ENCODE results near the gene RGL1. TPM values are rescaled to one million over a fixed set of nuclear protein-coding genes. Genes with fewer than 3 reads are reported as not detected.

RGL1 gene
- total and polyA plus RNA-seq, 2 experiments from 2014 or later = 17.9 to 30.7 TPM

GRCh38 chr1:183817576-183818288 lies 12.8 kb downstream of the RGL1 start:
- Histone ChIP-seq H3K9me2 (replicated peaks; ENCODE audit: insufficient read depth) (no peaks in the 10 kb centered on the region), H3K9me3 (ENCODE audit: low read depth) (no peaks in the 10 kb centered on the region), H3K27me3 (no peaks in the 10 kb centered on the region), H2AFZ (no peak overlapping the region), H3K27ac (peak overlapping the region; percentile 58), H3K4me2 (peak overlapping the region; percentile 55), H4K20me1 (ENCODE audit: insufficient read depth, poor library complexity, severe bottlenecking) (no peaks in the 10 kb centered on the region), H3K4me1 (ENCODE audit: insufficient read depth) (peaks cover 53% of the 10 kb centered on the region), H3K36me3 (replicated peaks; ENCODE audit: insufficient read depth, low read depth) (no peaks in the 10 kb centered on the region), H3K79me2 (peaks cover 82% of the 10 kb centered on the region), H3K4me3 (no peak overlapping the region)
- TF ChIP-seq EZH2phosphoT487 (IDR thresholded peaks at IDR 0.05; ENCODE audit: low read depth, severe bottlenecking, unreplicated experiment) (no peak), CTCF (IDR thresholded peaks at IDR 0.05; ENCODE audit: poor library complexity) (no peak), EZH2 (IDR thresholded peaks at IDR 0.05; ENCODE audit: borderline replicate concordance) (no peak)
- WGBS (ENCODE audit: low lambda C conversion rate, missing lambda C conversion rate) = 26% methylated on average over 5 of the region's 5 CpGs
- DNase-seq (ENCODE audit: low spot score) = no peak

GRCh38 chr1:183819059-183819458 lies 14.1 kb downstream of the RGL1 start:
- H3K9me2 ChIP-seq (replicated peaks; ENCODE audit: insufficient read depth) = no peaks in the 10 kb centered on the region
- H3K79me2 ChIP-seq = peaks cover 90% of the 10 kb centered on the region
- no peak for DNase-seq (ENCODE audit: low spot score)
- no peak overlapping the region for H3K4me2 ChIP-seq
- no peaks in the 10 kb centered on the region for H3K9me3 ChIP-seq (ENCODE audit: low read depth)
- no peak overlapping the region for H3K27ac ChIP-seq
- no peak overlapping the region for H2AFZ ChIP-seq
- no peaks in the 10 kb centered on the region for H4K20me1 ChIP-seq (ENCODE audit: insufficient read depth, poor library complexity, severe bottlenecking)
- peaks cover 42% of the 10 kb centered on the region for H3K4me1 ChIP-seq (ENCODE audit: insufficient read depth)
- no peaks in the 10 kb centered on the region for H3K27me3 ChIP-seq
- H3K4me3 ChIP-seq = no peak overlapping the region
- no peaks in the 10 kb centered on the region for H3K36me3 ChIP-seq (replicated peaks; ENCODE audit: insufficient read depth, low read depth)
- 100% methylated on average over 1 of the region's 1 CpG for WGBS (ENCODE audit: low lambda C conversion rate, missing lambda C conversion rate)
- TF ChIP-seq EZH2 (IDR thresholded peaks at IDR 0.05; ENCODE audit: borderline replicate concordance) (no peak), EZH2phosphoT487 (IDR thresholded peaks at IDR 0.05; ENCODE audit: low read depth, severe bottlenecking, unreplicated experiment) (no peak), CTCF (IDR thresholded peaks at IDR 0.05; ENCODE audit: poor library complexity) (no peak)

DNA sequence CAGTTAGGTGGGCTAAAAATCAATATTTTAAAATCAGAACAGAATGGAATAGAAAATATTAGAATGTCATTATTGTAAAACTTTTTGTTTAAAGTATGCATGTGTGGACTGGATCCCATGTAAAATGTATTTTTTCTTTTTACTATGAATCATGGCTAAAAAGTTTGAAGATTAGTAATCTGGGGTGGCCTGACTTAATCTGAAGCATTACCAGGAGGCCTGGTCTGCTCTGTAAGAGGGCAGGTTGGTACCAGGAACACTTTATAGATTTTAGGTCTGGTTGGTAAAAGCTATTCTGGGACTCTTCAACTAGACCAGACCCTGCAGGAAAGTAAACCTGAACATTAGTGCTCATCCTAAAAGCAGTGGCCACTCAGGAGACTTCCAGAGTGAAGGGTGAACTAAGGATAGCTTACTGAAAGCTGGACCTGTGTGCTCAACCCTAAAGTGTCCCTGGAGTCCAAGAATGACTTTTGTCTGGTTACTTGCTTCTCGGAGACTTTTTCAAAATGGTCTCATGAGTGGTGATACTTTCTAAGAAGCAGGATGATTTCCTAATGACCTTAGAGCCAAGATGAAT lies 16.5 kb downstream of the RGL1 start:
- H4K20me1 ChIP-seq (ENCODE audit: insufficient read depth, poor library complexity, severe bottlenecking) = no peaks in the 10 kb centered on the region
- no peaks in the 10 kb centered on the region for H3K27me3 ChIP-seq
- H3K4me1 ChIP-seq (ENCODE audit: insufficient read depth) = peaks cover 38% of the 10 kb centered on the region
- H3K9me3 ChIP-seq (ENCODE audit: low read depth) = no peaks in the 10 kb centered on the region
- no peak overlapping the region for H2AFZ ChIP-seq
- H3K36me3 ChIP-seq (replicated peaks; ENCODE audit: insufficient read depth, low read depth) = no peaks in the 10 kb centered on the region
- H3K4me3 ChIP-seq = no peak overlapping the region
- 94% methylated on average over 1 of the region's 1 CpG for WGBS (ENCODE audit: low lambda C conversion rate, missing lambda C conversion rate)
- H3K9me2 ChIP-seq (replicated peaks; ENCODE audit: insufficient read depth) = no peaks in the 10 kb centered on the region
- TF ChIP-seq EZH2phosphoT487 (IDR thresholded peaks at IDR 0.05; ENCODE audit: low read depth, severe bottlenecking, unreplicated experiment) (no peak), CTCF (IDR thresholded peaks at IDR 0.05; ENCODE audit: poor library complexity) (no peak), EZH2 (IDR thresholded peaks at IDR 0.05; ENCODE audit: borderline replicate concordance) (no peak)
- H3K27ac ChIP-seq = peak overlapping the region; percentile 52
- no peak overlapping the region for H3K4me2 ChIP-seq
- no peak for DNase-seq (ENCODE audit: low spot score)
- H3K79me2 ChIP-seq = peaks cover 83% of the 10 kb centered on the region
